H1 (cell line): ENCODE results near the gene BBIP1. TPM values are rescaled to one million over a fixed set of nuclear protein-coding genes. Genes with fewer than 3 reads are reported as not detected.

ENCODE experiments used
- BCL11A ChIP-seq, 2 experiments: IDR thresholded peaks; one replicate each; pipeline ENCODE4 v1.6.1; 2011; ENCODE audit warnings: low read depth in 2 of 2, low read length in 2 of 2, mild to moderate bottlenecking in 2 of 2
- CBX8 ChIP-seq: fragments of 300-800, 300-1000 bp; sonication (generic); IDR thresholded peaks from 2 replicates; pipeline ENCODE4 v1.7.1; 2016; ENCODE audit warnings: low read depth, low read length, borderline replicate concordance
- CHD1 ChIP-seq: IDR thresholded peaks from 2 replicates; pipeline ENCODE4 v1.6.1; 2012; ENCODE audit warnings: low read depth, low read length, improper control_type of control experiment
- EP300 ChIP-seq, 2 experiments: IDR thresholded peaks; 1 replicate in 1 of 2; 2 replicates in 1 of 2; pipeline ENCODE4 v1.6.1; 2011 to 2012; ENCODE audit warnings: low read depth in 2 of 2, low read length in 2 of 2, mild to moderate bottlenecking in 2 of 2, borderline replicate concordance in 1 of 2, inconsistent platforms in 1 of 2, moderate library complexity in 1 of 2
- FOSL1 ChIP-seq: IDR thresholded peaks from 2 replicates; pipeline ENCODE4 v1.6.1; 2011; ENCODE audit warnings: mild to moderate bottlenecking, low read depth, low read length, moderate library complexity; ENCODE audit not compliant: insufficient read depth
- JUND ChIP-seq: IDR thresholded peaks from 2 replicates; pipeline ENCODE4 v1.6.1; 2011; ENCODE audit warnings: mild to moderate bottlenecking, improper control_type of control experiment, low read length
- KDM1A ChIP-seq: fragments of 200-600, 300-600 bp; sonication (generic); IDR thresholded peaks from 2 replicates; pipeline ENCODE4 v1.7.1; 2016; ENCODE audit warnings: mild to moderate bottlenecking, low read length, borderline replicate concordance
- MAFK ChIP-seq: IDR thresholded peaks from 2 replicates; pipeline ENCODE4 v1.6.1; 2012; ENCODE audit warnings: low read depth, mild to moderate bottlenecking, improper control_type of control experiment, low read length
- NANOG ChIP-seq: IDR thresholded peaks from 2 replicates; pipeline ENCODE4 v1.6.1; 2011; ENCODE audit warnings: low read length, low read depth, mild to moderate bottlenecking, inconsistent platforms; ENCODE audit not compliant: insufficient read depth, poor library complexity, severe bottlenecking
- PHF8 ChIP-seq: fragments of 200-600 bp; sonication (generic); conservative IDR thresholded peaks from 2 replicates; pipeline ENCODE4 v1.7.1; 2012; ENCODE audit warnings: low read depth, mild to moderate bottlenecking, inconsistent platforms, low read length, moderate library complexity
- POLR2A ChIP-seq, 2 experiments: IDR thresholded peaks; 1 replicate in 1 of 2; 2 replicates in 1 of 2; pipeline ENCODE4 v1.6.1; 2011; ENCODE audit warnings: low read depth in 2 of 2, low read length in 2 of 2, mild to moderate bottlenecking in 2 of 2; ENCODE audit errors: control extremely low read depth in 1 of 2
- POLR2AphosphoS5 ChIP-seq: IDR thresholded peaks from 2 replicates; pipeline ENCODE4 v1.6.1; 2011; ENCODE audit warnings: low read depth, low read length
- RBBP5 ChIP-seq: IDR thresholded peaks from 2 replicates; pipeline ENCODE4 v1.7.1; 2012; ENCODE audit warnings: low read depth, mild to moderate bottlenecking, inconsistent platforms, low read length, moderate library complexity, borderline replicate concordance
- RFX5 ChIP-seq: IDR thresholded peaks from 2 replicates; pipeline ENCODE4 v1.6.1; 2011; ENCODE audit warnings: low read depth, low read length, improper control_type of control experiment, borderline replicate concordance
- RXRA ChIP-seq: IDR thresholded peaks from 2 replicates; pipeline ENCODE4 v1.6.1; 2011; ENCODE audit warnings: low read depth, mild to moderate bottlenecking, low read length, moderate library complexity; ENCODE audit not compliant: insufficient read depth
- SIN3A ChIP-seq, 2 experiments: IDR thresholded peaks in 1 of 2; conservative IDR thresholded peaks in 1 of 2; 2 replicates each; pipeline ENCODE4 v1.6.1; 2011 to 2012; ENCODE audit warnings: low read length in 2 of 2, improper control_type of control experiment in 1 of 2, low read depth in 1 of 2, mild to moderate bottlenecking in 1 of 2
- SP1 ChIP-seq: IDR thresholded peaks from 2 replicates; pipeline ENCODE4 v1.6.1; 2011; ENCODE audit warnings: low read depth, low read length
- SP4 ChIP-seq: IDR thresholded peaks from 2 replicates; pipeline ENCODE4 v1.6.1; 2012; ENCODE audit warnings: low read length, inconsistent platforms
- SUZ12 ChIP-seq: fragments of 200-600 bp; sonication (generic); IDR thresholded peaks from 2 replicates; pipeline ENCODE4 v1.6.1; 2012; ENCODE audit warnings: mild to moderate bottlenecking, inconsistent platforms, low read length, moderate library complexity, mixed read lengths
- TAF1 ChIP-seq: IDR thresholded peaks from 2 replicates; pipeline ENCODE4 v1.6.1; 2011; ENCODE audit warnings: mild to moderate bottlenecking, low read depth, low read length
- TEAD4 ChIP-seq: IDR thresholded peaks from 2 replicates; pipeline ENCODE4 v1.6.1; 2012; ENCODE audit warnings: low read depth, low read length, inconsistent platforms, mixed read lengths
- polyA plus RNA-seq, 7 experiments: library from polyadenylated mRNA; depleted of rRNA in 3 of 7; stranded (reverse) in 5 of 7; unstranded in 2 of 7; fragments of >200 nt in 5 of 7; fragments of 200-250 nt in 2 of 7; gene quantifications; 1 replicate in 5 of 7; 2 replicates in 1 of 7; 4 replicates in 1 of 7; pipeline versions ENCODE4 v1.2.1 to v1.2.3, GENCODE V29; 2011 to 2013; ENCODE audit warnings: missing spikeins in 2 of 7, mixed read lengths in 2 of 7
- total RNA-seq: library from RNA; stranded (reverse); fragmentation: NEBNext Ultra II Directional; extraction: Animal tissue kit (Norgen Biotek cat#: 25700); gene quantifications from 2 replicates; pipeline ENCODE4 v1.2.1, GENCODE V29; 2021
- TF ChIP-seq, protein P1 (sequence below): IDR thresholded peaks from 2 replicates; pipeline ENCODE4 v1.6.1; 2012; ENCODE audit warnings: inconsistent platforms

BBIP1 gene
- total and polyA plus RNA-seq, 2 of the 8 experiments (the other 6 are each of a cell fraction or from before 2014, with no cell fraction given), result 8.8 to 19.6 TPM

DNA sequence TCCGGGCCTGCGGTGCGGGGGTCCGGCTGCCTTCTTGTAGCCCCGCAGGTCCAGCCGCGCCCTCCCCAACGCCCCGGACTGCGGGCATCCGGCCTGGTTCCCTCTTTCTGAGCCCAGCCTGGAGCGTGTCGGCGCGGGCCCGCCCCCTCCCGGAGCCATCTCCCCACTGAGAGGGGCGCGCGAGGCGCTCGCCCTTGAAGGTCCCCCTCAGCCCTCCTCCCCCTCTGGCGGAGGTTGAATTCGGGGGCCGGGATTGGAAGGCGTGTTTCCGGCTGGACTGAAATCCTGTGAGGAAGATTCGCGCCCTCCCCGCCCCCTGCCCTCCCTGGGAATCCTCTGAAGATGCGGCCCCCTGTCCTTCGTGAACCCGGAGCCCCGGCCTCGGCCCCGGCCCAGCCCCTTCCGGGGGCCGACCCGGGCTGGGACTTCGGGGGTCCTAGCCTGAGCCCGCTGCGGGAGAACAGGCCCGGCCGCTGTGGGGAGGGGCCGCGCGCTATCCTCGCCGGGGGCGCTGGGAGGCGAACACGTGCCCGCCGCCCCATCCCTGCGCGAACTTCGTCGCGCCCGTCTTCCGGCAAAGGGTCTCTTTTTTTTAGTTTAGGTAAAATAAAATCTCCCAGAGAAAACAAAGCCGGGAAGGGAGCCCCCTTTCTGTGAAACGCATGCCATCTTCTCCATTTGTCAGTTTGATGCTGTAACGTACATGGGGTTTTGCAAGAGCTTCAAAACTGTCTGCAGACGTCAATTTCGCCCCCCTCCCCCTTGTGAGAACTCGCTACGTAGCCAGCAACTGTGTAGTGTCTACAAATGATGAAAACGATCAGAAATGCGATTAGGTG, 46.6 kb downstream of the BBIP1 start (continued):
- TF ChIP-seq POLR2A (IDR thresholded peaks at IDR 0.05; ENCODE audit: control extremely low read depth in 1 of 2, low read depth in 2 of 2, low read length in 2 of 2) (peak; percentile 65 to 75), RFX5 (no peak), CHD1 (no peak), RXRA (no peak), POLR2AphosphoS5 (peak; percentile 67; the same call in 1 of the 2 replicates), MAFK (no peak), BCL11A (IDR thresholded peaks at IDR 0.05; ENCODE audit: low read depth in 2 of 2, low read length in 2 of 2) (no peak), NANOG (no peak), TAF1 (peak; percentile 70), PHF8 (0 out of 2 replicates have a peak, but pooled peaks have one; percentile 22), SUZ12 (no peak), SP1 (no peak), KDM1A (no peak), JUND (no peak), SIN3A (conservative IDR thresholded peaks at IDR 0.05 in 1 of 2, IDR thresholded peaks at IDR 0.05 in 1 of 2; ENCODE audit: low read depth in 1 of 2, low read length in 2 of 2) (0 out of 4 replicates have a peak, but pooled peaks of 1 of the 2 experiments have one; percentile 38), FOSL1 (no peak), EP300 (IDR thresholded peaks at IDR 0.05; ENCODE audit: borderline replicate concordance in 1 of 2, low read depth in 2 of 2, low read length in 2 of 2) (no peak), RBBP5 (no peak), CBX8 (no peak), TEAD4 (no peak), SP4 (no peak)
- TF ChIP-seq, protein P1, sequence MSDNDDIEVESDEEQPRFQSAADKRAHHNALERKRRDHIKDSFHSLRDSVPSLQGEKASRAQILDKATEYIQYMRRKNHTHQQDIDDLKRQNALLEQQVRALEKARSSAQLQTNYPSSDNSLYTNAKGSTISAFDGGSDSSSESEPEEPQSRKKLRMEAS, result peak; percentile 88
- TF ChIP-seq, all 59 proteins: peak for 12
